OCI-LY1 (cell line): ENCODE results near the gene DPY19L1.

Experiments
- H2AFZ ChIP-seq: fragments of 200-600 bp; sonication (generic), shearing (Covaris generic); 2 replicates; pipeline ENCODE4 v1.6.0; 2014; ENCODE audit warnings: antibody characterized with exemption, mild to moderate bottlenecking, low read length
- H3F3A ChIP-seq: fragments of 200-600 bp; sonication (generic), shearing (Covaris generic); 2 replicates; pipeline ENCODE4 v1.6.0; 2014; ENCODE audit warnings: mild to moderate bottlenecking, antibody characterized with exemption, low read length, moderate library complexity; ENCODE audit not compliant: insufficient read depth
- H3K27ac ChIP-seq: fragments of 200-600 bp; sonication (generic); 2 replicates; pipeline ENCODE4 v1.5.1; 2014; ENCODE audit warnings: low read length, mixed run types, mild to moderate bottlenecking, low read depth; ENCODE audit not compliant: poor library complexity, severe bottlenecking
- H3K27me3 ChIP-seq: fragments of 200-600 bp; sonication (generic); 2 replicates; pipeline ENCODE4 v1.6.0; 2014; ENCODE audit warnings: antibody characterized with exemption, mild to moderate bottlenecking, low read length, moderate library complexity; ENCODE audit not compliant: insufficient read depth
- H3K36me3 ChIP-seq: fragments of 200-600 bp; sonication (generic); 2 replicates; pipeline ENCODE4 v1.6.1; 2014; ENCODE audit warnings: mild to moderate bottlenecking, antibody characterized with exemption, low read length, moderate library complexity, mixed read lengths; ENCODE audit not compliant: insufficient read depth
- H3K4me1 ChIP-seq: fragments of 200-600 bp; sonication (generic); 2 replicates; pipeline ENCODE4 v1.5.1; 2014; ENCODE audit warnings: mild to moderate bottlenecking, low read length, moderate library complexity; ENCODE audit not compliant: insufficient read depth, severe bottlenecking
- H3K4me2 ChIP-seq: fragments of 200-600 bp; sonication (generic), shearing (Covaris generic); 2 replicates; pipeline ENCODE4 v1.6.1; 2014; ENCODE audit warnings: low read length
- H3K4me3 ChIP-seq: fragments of 200-600 bp; sonication (generic); 2 replicates; pipeline ENCODE4 v1.5.1; 2014; ENCODE audit warnings: low read length, low read depth, mild to moderate bottlenecking, mixed read lengths; ENCODE audit not compliant: poor library complexity, severe bottlenecking
- H3K79me2 ChIP-seq: fragments of 200-600 bp; shearing (Covaris generic); 2 replicates; pipeline ENCODE4 v1.6.1; 2016; ENCODE audit warnings: mixed run types, low read length, mixed read lengths; ENCODE audit not compliant: insufficient read depth
- H3K9ac ChIP-seq: fragments of 200-600 bp; sonication (generic), shearing (Covaris generic); 2 replicates; pipeline ENCODE4 v1.6.1; 2014; ENCODE audit warnings: mild to moderate bottlenecking, low read length, mixed read lengths
- H3K9me2 ChIP-seq: fragments of 200-600 bp; sonication (generic), shearing (Covaris generic); 2 replicates; pipeline ENCODE4 v1.6.1; 2014; ENCODE audit warnings: low read depth, mild to moderate bottlenecking, low read length, mixed read lengths
- H3K9me3 ChIP-seq: fragments of 200-600 bp; shearing (Covaris generic); 2 replicates; pipeline ENCODE4 v1.6.1; 2014; ENCODE audit warnings: low read length, mixed read lengths
- H4K20me1 ChIP-seq: fragments of 200-600 bp; sonication (generic), shearing (Covaris generic); 2 replicates; pipeline ENCODE4 v1.6.0; 2016; ENCODE audit warnings: mild to moderate bottlenecking, low read length; ENCODE audit not compliant: insufficient read depth
- EZH2 ChIP-seq: fragments of 200-600 bp; sonication (generic), shearing (Covaris generic); IDR thresholded peaks from 2 replicates; pipeline ENCODE4 v1.8.0; 2017; ENCODE audit warnings: borderline replicate concordance, mixed run types, mild to moderate bottlenecking, antibody characterized with exemption, low read length, moderate library complexity, mixed read lengths
- TF ChIP-seq, protein P1 (sequence below): fragments of 200-600 bp; sonication (generic), shearing (Covaris generic); IDR thresholded peaks from 2 replicates; pipeline ENCODE4 v1.5.1; 2017; ENCODE audit warnings: mild to moderate bottlenecking, antibody characterized with exemption, low read length, moderate library complexity, mixed read lengths

Gene DPY19L1

DNA sequence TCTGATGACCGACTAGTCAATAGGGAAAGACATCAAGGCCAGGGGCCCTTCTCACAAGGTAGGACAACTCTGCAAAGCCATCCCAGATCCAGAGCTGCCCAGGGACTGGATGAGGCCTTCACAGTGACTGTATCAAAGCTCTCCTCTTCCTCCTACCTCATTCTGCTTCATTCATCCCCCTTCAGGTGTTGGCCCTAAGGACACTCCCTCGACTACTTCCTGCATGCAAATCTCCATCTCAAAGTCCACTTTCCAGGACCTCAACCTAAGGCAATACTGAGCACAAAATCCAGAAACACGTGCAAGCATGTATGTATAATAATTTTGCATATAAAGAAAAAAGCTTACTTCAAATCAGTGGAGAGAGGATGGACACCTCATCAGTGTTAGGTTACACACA lies 25.1 kb downstream of the DPY19L1 start:
- Histone ChIP-seq H3K79me2 (no peaks in the 10 kb centered on the region), H2AFZ (no peak overlapping the region), H3K9me2 (no peaks in the 10 kb centered on the region), H3K4me2 (no peak overlapping the region), H3K36me3 (0 out of 2 replicates have a peak, but pooled peaks cover 6% of the 10 kb centered on the region), H3K4me3 (no peak overlapping the region), H3K27ac (no peak overlapping the region), H3K27me3 (no peaks in the 10 kb centered on the region), H3K4me1 (no peaks in the 10 kb centered on the region), H3K9ac (no peak overlapping the region), H4K20me1 (no peaks in the 10 kb centered on the region), H3F3A (no peaks in the 10 kb centered on the region), H3K9me3 (no peaks in the 10 kb centered on the region)
- TF ChIP-seq, protein P1, sequence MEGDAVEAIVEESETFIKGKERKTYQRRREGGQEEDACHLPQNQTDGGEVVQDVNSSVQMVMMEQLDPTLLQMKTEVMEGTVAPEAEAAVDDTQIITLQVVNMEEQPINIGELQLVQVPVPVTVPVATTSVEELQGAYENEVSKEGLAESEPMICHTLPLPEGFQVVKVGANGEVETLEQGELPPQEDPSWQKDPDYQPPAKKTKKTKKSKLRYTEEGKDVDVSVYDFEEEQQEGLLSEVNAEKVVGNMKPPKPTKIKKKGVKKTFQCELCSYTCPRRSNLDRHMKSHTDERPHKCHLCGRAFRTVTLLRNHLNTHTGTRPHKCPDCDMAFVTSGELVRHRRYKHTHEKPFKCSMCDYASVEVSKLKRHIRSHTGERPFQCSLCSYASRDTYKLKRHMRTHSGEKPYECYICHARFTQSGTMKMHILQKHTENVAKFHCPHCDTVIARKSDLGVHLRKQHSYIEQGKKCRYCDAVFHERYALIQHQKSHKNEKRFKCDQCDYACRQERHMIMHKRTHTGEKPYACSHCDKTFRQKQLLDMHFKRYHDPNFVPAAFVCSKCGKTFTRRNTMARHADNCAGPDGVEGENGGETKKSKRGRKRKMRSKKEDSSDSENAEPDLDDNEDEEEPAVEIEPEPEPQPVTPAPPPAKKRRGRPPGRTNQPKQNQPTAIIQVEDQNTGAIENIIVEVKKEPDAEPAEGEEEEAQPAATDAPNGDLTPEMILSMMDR = no peak
- no peak for TF ChIP-seq EZH2

GRCh38 chr7:35011085-35011484 lies 26.2 kb downstream of the DPY19L1 start:
- no peak overlapping the region for H3K9ac ChIP-seq
- H3K36me3 ChIP-seq = 0 out of 2 replicates have a peak, but pooled peaks cover 6% of the 10 kb centered on the region
- no peaks in the 10 kb centered on the region for H3F3A ChIP-seq
- H3K79me2 ChIP-seq = no peaks in the 10 kb centered on the region
- H4K20me1 ChIP-seq = no peaks in the 10 kb centered on the region
- no peak overlapping the region for H3K4me3 ChIP-seq
- no peaks in the 10 kb centered on the region for H3K27me3 ChIP-seq
- no peaks in the 10 kb centered on the region for H3K4me1 ChIP-seq
- H3K9me3 ChIP-seq = no peaks in the 10 kb centered on the region
- TF ChIP-seq, protein P1 = no peak
- no peak for TF ChIP-seq EZH2
- H3K27ac ChIP-seq = no peak overlapping the region
- H3K9me2 ChIP-seq = no peaks in the 10 kb centered on the region
- no peak overlapping the region for H3K4me2 ChIP-seq
- no peak overlapping the region for H2AFZ ChIP-seq

DNA sequence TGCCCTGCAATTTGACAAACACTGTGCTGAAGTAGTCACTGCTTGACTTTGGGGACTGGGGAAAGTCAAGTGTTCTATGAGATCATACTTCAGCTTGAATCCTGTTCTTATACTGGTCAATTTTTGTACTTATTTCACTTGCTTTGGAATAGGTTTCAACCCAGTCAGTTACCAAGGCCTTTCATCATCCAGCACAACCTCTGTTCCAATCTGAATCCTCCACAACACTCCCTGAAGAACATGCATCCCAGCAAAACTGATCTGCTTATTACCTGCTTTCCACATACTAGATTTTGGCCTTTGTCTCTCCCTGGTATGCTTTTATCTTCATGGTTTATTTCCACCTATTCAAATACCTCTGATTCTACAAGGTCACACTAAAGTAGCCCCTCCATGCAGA lies 29.5 kb downstream of the DPY19L1 start:
- Histone ChIP-seq H3K27ac (no peak overlapping the region), H3K36me3 (0 out of 2 replicates have a peak, but pooled peaks cover 6% of the 10 kb centered on the region), H3K9me3 (no peaks in the 10 kb centered on the region), H3K27me3 (no peaks in the 10 kb centered on the region), H3F3A (no peaks in the 10 kb centered on the region), H3K9ac (no peak overlapping the region), H3K9me2 (no peaks in the 10 kb centered on the region), H3K4me3 (no peak overlapping the region), H3K4me2 (no peak overlapping the region), H3K79me2 (no peaks in the 10 kb centered on the region), H4K20me1 (no peaks in the 10 kb centered on the region), H2AFZ (no peak overlapping the region), H3K4me1 (no peaks in the 10 kb centered on the region)
- TF ChIP-seq EZH2 = no peak
- TF ChIP-seq, protein P1 = no peak
